Heart left ventricle (tissue), 13 donors: ENCODE data around the gene FUT4.

Experiments
- POLR2A ChIP-seq, 2 donors: fragments of 450-650 bp; IDR thresholded peaks; one replicate each; pipeline ENCODE4 v1.6.1; 2017; ENCODE audit warnings: antibody characterized with exemption in 2 of 2, mild to moderate bottlenecking in 2 of 2, moderate library complexity in 2 of 2
- TF ChIP-seq, protein P1 (sequence below), 12 donors: fragments of 200-600 bp; sonication (generic) in 4 of 12; IDR thresholded peaks; one replicate each; pipeline versions ENCODE4 v1.5.0 to v1.8.0; 2018 to 2022; ENCODE audit warnings: antibody characterized with exemption in 12 of 12, mild to moderate bottlenecking in 5 of 12
- donor health status: ischemic (EF 13 %, LVEDD 7.1; RV severe dilation, severe dysfunction).
- donor health status: DM: no; HTN: yes; CAD: no.
- donor health status: DM: no; HTN: no; CAD: no.
- donor health status: ischemic (EF 25% LVEDD 6.9; RV normal size, moderate dysfunction).
- donor health status: ischemic (EF 25% LVEDD 5.7; RV mildly dilated, moderate dysfunction).
- donor health status: ischemic (EF 35%, LVEDD 5.7; RV mildly dilated, moderate dysfunction).
- donor health status: nonischemic (EF 11% LVEDD 7.7; RV severe dilation, severe dysfunction).
- donor health status: DM: yes; HTN: yes; CAD: no.
- donor health status: PGD.
- donor health status: ischemic (EF 29% LVEDD 5.4; RV normal size, mild dysfunction).
- donor health status: nonischemic (EF 23%, LVEDD 6.1; RV moderate dilation, normal function).

- TF ChIP-seq, protein P1, sequence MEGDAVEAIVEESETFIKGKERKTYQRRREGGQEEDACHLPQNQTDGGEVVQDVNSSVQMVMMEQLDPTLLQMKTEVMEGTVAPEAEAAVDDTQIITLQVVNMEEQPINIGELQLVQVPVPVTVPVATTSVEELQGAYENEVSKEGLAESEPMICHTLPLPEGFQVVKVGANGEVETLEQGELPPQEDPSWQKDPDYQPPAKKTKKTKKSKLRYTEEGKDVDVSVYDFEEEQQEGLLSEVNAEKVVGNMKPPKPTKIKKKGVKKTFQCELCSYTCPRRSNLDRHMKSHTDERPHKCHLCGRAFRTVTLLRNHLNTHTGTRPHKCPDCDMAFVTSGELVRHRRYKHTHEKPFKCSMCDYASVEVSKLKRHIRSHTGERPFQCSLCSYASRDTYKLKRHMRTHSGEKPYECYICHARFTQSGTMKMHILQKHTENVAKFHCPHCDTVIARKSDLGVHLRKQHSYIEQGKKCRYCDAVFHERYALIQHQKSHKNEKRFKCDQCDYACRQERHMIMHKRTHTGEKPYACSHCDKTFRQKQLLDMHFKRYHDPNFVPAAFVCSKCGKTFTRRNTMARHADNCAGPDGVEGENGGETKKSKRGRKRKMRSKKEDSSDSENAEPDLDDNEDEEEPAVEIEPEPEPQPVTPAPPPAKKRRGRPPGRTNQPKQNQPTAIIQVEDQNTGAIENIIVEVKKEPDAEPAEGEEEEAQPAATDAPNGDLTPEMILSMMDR (IDR thresholded peaks at IDR 0.05): no peak
- TF ChIP-seq POLR2A (IDR thresholded peaks at IDR 0.05): no peak
These were observed 20.2 kb downstream of the FUT4 start for GRCh38 chr11:94563848-94564467.
